MM.1S (cell line): ENCODE results near the gene KDM4B.

Source experiments
- DNase-seq: peaks from one replicate; pipeline ENCODE4 v3.0.0-alpha.2; 2015
- H2AFZ ChIP-seq: fragments of 300-600 bp; sonication (generic); 2 replicates; pipeline ENCODE4 v1.6.0; 2016; ENCODE audit warnings: antibody characterized with exemption, low read length
- H3F3A ChIP-seq: fragments of 300-600 bp; sonication (generic); 2 replicates; pipeline ENCODE4 v1.6.1; 2016; ENCODE audit warnings: mild to moderate bottlenecking, antibody characterized with exemption, low read length, moderate library complexity, mixed read lengths; ENCODE audit not compliant: insufficient read depth
- H3K27ac ChIP-seq: fragments of 300-600 bp; sonication (generic); 2 replicates; pipeline ENCODE4 v1.5.1; 2016; ENCODE audit warnings: mild to moderate bottlenecking, low read length
- H3K27me3 ChIP-seq: fragments of 300-600 bp; sonication (generic); replicated peaks from 2 replicates; pipeline ENCODE4 v1.6.0; 2016; ENCODE audit warnings: low read length; ENCODE audit not compliant: insufficient read depth
- H3K36me3 ChIP-seq: fragments of 300-600 bp; sonication (generic); replicated peaks from 2 replicates; pipeline ENCODE4 v1.6.1; 2016; ENCODE audit warnings: mild to moderate bottlenecking, low read length, mixed read lengths; ENCODE audit not compliant: insufficient read depth
- H3K4me1 ChIP-seq: fragments of 300-600 bp; sonication (generic); 2 replicates; pipeline ENCODE4 v1.6.1; 2016; ENCODE audit warnings: low read length, mixed read lengths
- H3K4me2 ChIP-seq: fragments of 300-600 bp; sonication (generic); 2 replicates; pipeline ENCODE4 v1.6.0; 2016; ENCODE audit warnings: low read depth, low read length
- H3K4me3 ChIP-seq: fragments of 300-600 bp; sonication (generic); 2 replicates; pipeline ENCODE4 v1.5.1; 2016; ENCODE audit warnings: low read length, mixed read lengths
- H3K79me2 ChIP-seq: fragments of 300-600 bp; sonication (generic); 2 replicates; pipeline ENCODE4 v1.6.1; 2016; ENCODE audit warnings: mixed run types, low read length, mixed read lengths
- H3K9ac ChIP-seq: fragments of 300-600 bp; sonication (generic); 2 replicates; pipeline ENCODE4 v1.6.1; 2016; ENCODE audit warnings: low read length, mixed read lengths
- H3K9me2 ChIP-seq: fragments of 300-600 bp; sonication (generic); replicated peaks from 2 replicates; pipeline ENCODE4 v1.6.1; 2016; ENCODE audit warnings: mild to moderate bottlenecking, low read length, mixed read lengths; ENCODE audit not compliant: insufficient read depth
- H3K9me3 ChIP-seq: fragments of 300-600 bp; sonication (generic); replicated peaks from 2 replicates; pipeline ENCODE4 v1.6.1; 2016; ENCODE audit warnings: mild to moderate bottlenecking, low read length, mixed read lengths; ENCODE audit not compliant: insufficient read depth
- H4K20me1 ChIP-seq: fragments of 300-600 bp; sonication (generic); 2 replicates; pipeline ENCODE4 v1.6.1; 2016; ENCODE audit warnings: mild to moderate bottlenecking, low read length, moderate library complexity, mixed read lengths; ENCODE audit not compliant: insufficient read depth
- CTCF ChIP-seq: fragments of 300-600 bp; sonication (generic); IDR thresholded peaks from 2 replicates; pipeline ENCODE4 v1.5.1; 2016; ENCODE audit warnings: antibody characterized with exemption, low read length, mixed read lengths
- EZH2 ChIP-seq: fragments of 300-600 bp; sonication (generic); optimal IDR thresholded peaks from 2 replicates; pipeline ENCODE3; 2017; ENCODE audit warnings: low read depth, mild to moderate bottlenecking, antibody characterized with exemption, low read length, mixed read lengths
- EZH2phosphoT487 ChIP-seq: fragments of 300-600 bp; sonication (generic); IDR thresholded peaks from 2 replicates; pipeline ENCODE4 v1.6.1; 2018; ENCODE audit warnings: antibody characterized with exemption, low read length

KDM4B gene

GRCh38 chr19:5036698-5037563, 68.0 kb downstream of the KDM4B start:
- H2AFZ ChIP-seq, result no peak overlapping the region
- H3K27ac ChIP-seq, result no peak overlapping the region
- no peaks in the 10 kb centered on the region for H3K9me2 ChIP-seq
- no peak for TF ChIP-seq CTCF
- TF ChIP-seq EZH2phosphoT487, result no peak
- no peak for TF ChIP-seq EZH2
- no peaks in the 10 kb centered on the region for H3K9me3 ChIP-seq
- no peaks in the 10 kb centered on the region for H3K27me3 ChIP-seq
- no peaks in the 10 kb centered on the region; the same call in 1 of the 2 replicates for H3K36me3 ChIP-seq
- H3K79me2 ChIP-seq, result peaks cover 34% of the 10 kb centered on the region
- no peaks in the 10 kb centered on the region for H3K4me1 ChIP-seq
- peaks cover 4% of the 10 kb centered on the region; the same call in 1 of the 2 replicates for H4K20me1 ChIP-seq
- no peaks in the 10 kb centered on the region for H3F3A ChIP-seq
- H3K9ac ChIP-seq, result no peak overlapping the region
- H3K4me3 ChIP-seq, result no peak overlapping the region
- no peak overlapping the region for H3K4me2 ChIP-seq
- DNase-seq, result no peak

GRCh38 chr19:5037936-5038335, 69.0 kb downstream of the KDM4B start:
- Histone ChIP-seq H3K4me2 (no peak overlapping the region), H4K20me1 (no peaks in the 10 kb centered on the region), H3K27ac (no peak overlapping the region), H3K4me3 (no peak overlapping the region), H3K36me3 (no peaks in the 10 kb centered on the region; the same call in 1 of the 2 replicates), H3K27me3 (no peaks in the 10 kb centered on the region), H2AFZ (no peak overlapping the region), H3K79me2 (peaks cover 24% of the 10 kb centered on the region), H3K9me2 (no peaks in the 10 kb centered on the region), H3F3A (no peaks in the 10 kb centered on the region), H3K4me1 (no peaks in the 10 kb centered on the region), H3K9me3 (no peaks in the 10 kb centered on the region), H3K9ac (no peak overlapping the region)
- DNase-seq, result no peak
- TF ChIP-seq EZH2phosphoT487, result no peak
- no peak for TF ChIP-seq CTCF

GRCh38 chr19:5038631-5039271, 69.8 kb downstream of the KDM4B start:
- H3K9me2 ChIP-seq, result no peaks in the 10 kb centered on the region
- H3K27ac ChIP-seq, result no peak overlapping the region
- H3K9ac ChIP-seq, result no peak overlapping the region
- no peak overlapping the region for H2AFZ ChIP-seq
- H3K27me3 ChIP-seq, result no peaks in the 10 kb centered on the region
- DNase-seq, result no peak
- peak; percentile 30; the same call in 1 of the 2 replicates for TF ChIP-seq CTCF
- no peak for TF ChIP-seq EZH2
- H3K4me3 ChIP-seq, result no peak overlapping the region
- no peaks in the 10 kb centered on the region for H3K4me1 ChIP-seq
- H3K9me3 ChIP-seq, result no peaks in the 10 kb centered on the region
- H4K20me1 ChIP-seq, result no peaks in the 10 kb centered on the region
- H3K4me2 ChIP-seq, result no peak overlapping the region
- no peaks in the 10 kb centered on the region for H3F3A ChIP-seq
- H3K79me2 ChIP-seq, result peaks cover 20% of the 10 kb centered on the region
- H3K36me3 ChIP-seq, result no peaks in the 10 kb centered on the region; the same call in 1 of the 2 replicates
